Aorta (tissue), 5 donors: ENCODE results near the gene MRPL9. TPM values are rescaled to one million over a fixed set of nuclear protein-coding genes. Genes with fewer than 3 reads are reported as not detected.

Source experiments
- ATAC-seq: fragments of 200-7000 bp; cut with Tn5 transposase; one replicate; pipeline ENCODE4 v1.9.1; 2022; ENCODE audit warnings: moderate library complexity; ENCODE audit not compliant: low FRiP score
- DNase-seq, 2 donors: peaks; one replicate each; pipeline ENCODE4 v3.0.0-alpha.2; 2020
- H3K27ac ChIP-seq, 2 donors: one replicate each; pipeline ENCODE4 v1.5.1; 2013; ENCODE audit warnings: low read length in 2 of 2, mild to moderate bottlenecking in 2 of 2, moderate library complexity in 2 of 2, control low read depth in 1 of 2, inconsistent platforms in 1 of 2, low read depth in 1 of 2
- H3K27me3 ChIP-seq, 2 donors: one replicate each; pipeline ENCODE4 v1.6.1; 2013; ENCODE audit warnings: control low read depth in 1 of 2, low read length in 1 of 2, mild to moderate bottlenecking in 1 of 2, moderate library complexity in 1 of 2; ENCODE audit not compliant: insufficient read depth in 2 of 2, control insufficient read depth in 1 of 2
- H3K36me3 ChIP-seq, 2 donors: one replicate each; pipeline ENCODE4 v1.6.1; 2013; ENCODE audit warnings: control low read depth in 1 of 2, low read length in 1 of 2, mild to moderate bottlenecking in 1 of 2; ENCODE audit not compliant: insufficient read depth in 2 of 2, control insufficient read depth in 1 of 2
- H3K4me1 ChIP-seq, 2 donors: one replicate each; pipeline ENCODE4 v1.6.1; 2013; ENCODE audit warnings: low read length in 2 of 2, control low read depth in 1 of 2, mild to moderate bottlenecking in 1 of 2, moderate library complexity in 1 of 2; ENCODE audit not compliant: insufficient read depth in 2 of 2, control insufficient read depth in 1 of 2
- H3K4me3 ChIP-seq, 2 donors: one replicate each; pipeline ENCODE4 v1.5.1; 2013; ENCODE audit warnings: low read length in 2 of 2, control low read depth in 1 of 2, mild to moderate bottlenecking in 1 of 2
- H3K9me3 ChIP-seq: one replicate; pipeline ENCODE4 v1.6.1; 2013; ENCODE audit warnings: mild to moderate bottlenecking, low read length; ENCODE audit not compliant: control insufficient read depth
- WGBS, 2 donors: extraction: QIAGEN DNeasy Blood & Tissue Kit; methylation state at CpG; one replicate each; pipeline ENCODE4 v1.1.7; 2013; 5-methylcytosine and 5-hydroxymethylcytosine counted together
- intact Hi-C, 2 donors: fragments of 100-400 bp; cut with DNase I; formaldehyde crosslinking; loops; one replicate each; pipeline versions ENCODE4 v1.14.2 to v1.15.0; 2022
- polyA plus RNA-seq, 2 donors: library from polyadenylated mRNA; stranded (reverse); fragments of 200-250 nt; gene quantifications; one replicate each; pipeline ENCODE4 v1.2.3, GENCODE V29; 2013
- total RNA-seq, 2 donors: library from RNA; stranded (reverse); fragmentation: NEBNext Ultra II Directional; extraction: Animal tissue kit (Norgen Biotek cat#: 25700); gene quantifications; one replicate each; pipeline ENCODE4 v1.2.1, GENCODE V29; 2021
- donor health status: healthy with polysubstance abuse.
- donor health status: Bipolar disorder and iron deficiency.
- donor health status: DM: no; HTN: no; CAD: no.
- donor health status: DM: no; HTN: no; CAD: no.
- donor health status: DM: yes; HTN: yes; CAD: no.

Gene MRPL9
- total and polyA plus RNA-seq, 4 donors, result 38.7 to 58.9 (median 46.2) TPM

DNA sequence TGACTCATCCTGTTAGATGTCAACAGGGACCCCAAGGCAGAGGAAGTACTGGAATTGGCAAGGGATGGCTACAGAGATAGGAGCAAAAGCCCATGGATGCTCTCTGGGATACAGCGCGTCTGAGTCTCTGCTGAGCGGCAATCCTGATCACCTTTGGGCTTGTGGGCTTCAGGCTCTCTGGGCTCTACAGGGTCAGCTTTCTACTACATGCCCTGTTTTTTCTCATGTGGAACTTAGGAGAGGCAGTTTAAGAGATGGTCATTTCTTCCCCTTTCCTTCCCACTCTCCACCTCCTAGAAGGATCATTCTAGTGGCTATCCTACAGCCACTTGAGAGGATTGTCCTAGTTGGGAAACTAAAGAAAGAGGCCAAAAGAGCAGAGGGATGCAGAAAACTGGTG lies 40.6 kb upstream of the MRPL9 start:
- Histone ChIP-seq H3K27ac (no peak overlapping the region), H3K9me3 (no peaks in the 10 kb centered on the region), H3K4me3 (no peak overlapping the region), H3K4me1 (no peaks in the 10 kb centered on the region), H3K36me3 (no peaks in the 10 kb centered on the region), H3K27me3 (no peaks in the 10 kb centered on the region)
- DNase-seq (no peak), ATAC-seq (no peak)
- intact Hi-C loops, result no loop called here
- 93 to 95% methylated on average over 3 of the region's 3 CpGs for WGBS, 2 donors

DNA sequence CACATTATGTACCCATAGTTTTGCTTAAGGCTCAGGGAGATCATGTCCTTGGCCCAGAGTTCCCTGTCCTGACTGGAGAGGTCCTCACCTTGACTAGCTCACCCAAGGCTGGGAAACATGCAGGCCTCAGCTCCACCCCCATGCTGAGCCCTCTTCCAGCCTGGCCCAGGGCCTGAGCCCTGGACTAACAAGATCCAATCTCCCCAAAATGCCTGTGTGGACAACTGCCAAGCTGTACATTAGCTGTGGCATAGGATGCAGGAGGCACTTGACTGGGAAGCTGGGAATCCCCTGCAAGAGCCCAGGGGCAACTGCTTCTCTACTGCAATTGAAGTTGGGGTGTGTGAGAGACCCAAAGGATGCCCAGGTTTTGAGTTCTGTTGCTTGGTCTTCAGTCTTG lies 39.9 kb upstream of the MRPL9 start:
- H3K4me1 ChIP-seq, result no peaks in the 10 kb centered on the region
- H3K9me3 ChIP-seq, result no peaks in the 10 kb centered on the region
- no peak overlapping the region for H3K27ac ChIP-seq
- no peaks in the 10 kb centered on the region for H3K27me3 ChIP-seq
- H3K36me3 ChIP-seq, result no peaks in the 10 kb centered on the region
- ATAC-seq, result no peak
- no peak overlapping the region for H3K4me3 ChIP-seq
- intact Hi-C loops, result no loop called here
- DNase-seq, result no peak

- no peak for ATAC-seq
- H3K9me3 ChIP-seq, result no peaks in the 10 kb centered on the region
- no peaks in the 10 kb centered on the region for H3K27me3 ChIP-seq
- H3K4me1 ChIP-seq, result no peaks in the 10 kb centered on the region
- intact Hi-C loops, result no loop called here
- no peak overlapping the region for H3K4me3 ChIP-seq
- no peak overlapping the region for H3K27ac ChIP-seq
- no peak for DNase-seq
- no peaks in the 10 kb centered on the region for H3K36me3 ChIP-seq
- 89 to 91% methylated on average over 5 of the region's 5 CpGs for WGBS, 2 donors
Observed at GRCh38 chr1:151802372-151802771, 39.1 kb upstream of the MRPL9 start.

- WGBS, 2 donors, result 82 to 85% methylated on average over 7 of the region's 7 CpGs
- no peaks in the 10 kb centered on the region for H3K27me3 ChIP-seq
- no peak for ATAC-seq
Observed at GRCh38 chr1:151801846-151802245, 38.5 kb upstream of the MRPL9 start.

GRCh38 chr1:151801310-151801820 lies 38.1 kb upstream of the MRPL9 start:
- Histone ChIP-seq H3K36me3 (peaks cover 0 to 3% of the 10 kb centered on the region in 2 donors), H3K27ac (no peak overlapping the region), H3K4me3 (no peak overlapping the region), H3K4me1 (no peaks in the 10 kb centered on the region), H3K9me3 (no peaks in the 10 kb centered on the region), H3K27me3 (no peaks in the 10 kb centered on the region)
- WGBS, 2 donors, result 91 to 93% methylated on average over 12 of the region's 12 CpGs
- intact Hi-C loops, result no loop called here
- ATAC-seq (no peak), DNase-seq (no peak)

More at GRCh38 chr1:151801846-151802245, 38.5 kb upstream of the MRPL9 start:
- no peaks in the 10 kb centered on the region for H3K36me3 ChIP-seq
- no peaks in the 10 kb centered on the region for H3K4me1 ChIP-seq
- H3K27ac ChIP-seq, result no peak overlapping the region
- DNase-seq, result no peak
- no peaks in the 10 kb centered on the region for H3K9me3 ChIP-seq
- H3K4me3 ChIP-seq, result no peak overlapping the region
- intact Hi-C loops, result no loop called here

- no peak overlapping the region for H3K4me3 ChIP-seq
- no peak overlapping the region for H3K27ac ChIP-seq
- intact Hi-C loops, result no loop called here
- peaks cover 0 to 3% of the 10 kb centered on the region in 2 donors for H3K36me3 ChIP-seq
- ATAC-seq, result no peak
- no peaks in the 10 kb centered on the region for H3K4me1 ChIP-seq
- H3K27me3 ChIP-seq, result no peaks in the 10 kb centered on the region
- no peaks in the 10 kb centered on the region for H3K9me3 ChIP-seq
- DNase-seq, result no peak
- 49 to 65% methylated on average over 8 of the region's 8 CpGs for WGBS, 2 donors
Observed at GRCh38 chr1:151800830-151801229, 37.5 kb upstream of the MRPL9 start.

GRCh38 chr1:151799179-151800022 lies 36.1 kb upstream of the MRPL9 start:
- Histone ChIP-seq H3K27me3 (no peaks in the 10 kb centered on the region), H3K4me3 (no peak overlapping the region), H3K36me3 (peaks cover 0 to 3% of the 10 kb centered on the region in 2 donors), H3K27ac (no peak overlapping the region), H3K4me1 (no peaks in the 10 kb centered on the region), H3K9me3 (no peaks in the 10 kb centered on the region)
- ATAC-seq, result no peak
- 35 to 46% methylated on average over 9 of the region's 9 CpGs for WGBS, 2 donors
- intact Hi-C loops, result no loop called here
- DNase-seq, result no peak

GRCh38 chr1:151798571-151798970 lies 35.3 kb upstream of the MRPL9 start:
- WGBS, 2 donors, result 89 to 91% methylated on average over 5 of the region's 5 CpGs

More at GRCh38 chr1:151798571-151798970, 35.3 kb upstream of the MRPL9 start:
- no peaks in the 10 kb centered on the region for H3K27me3 ChIP-seq
- no peaks in the 10 kb centered on the region for H3K4me1 ChIP-seq
- H3K4me3 ChIP-seq, result no peak overlapping the region
- ATAC-seq (no peak), DNase-seq (no peak)
- H3K36me3 ChIP-seq, result peaks cover 0 to 3% of the 10 kb centered on the region in 2 donors
- H3K9me3 ChIP-seq, result no peaks in the 10 kb centered on the region
- H3K27ac ChIP-seq, result no peak overlapping the region
- intact Hi-C loops, result no loop called here
